PC-9 (cell line): ENCODE measurements around the gene TRIM71. TPM values are rescaled to one million over a fixed set of nuclear protein-coding genes. Genes with fewer than 3 reads are reported as not detected.

Source experiments
- BruUV-seq: library from RNA; stranded (reverse); fragments of 400-500 nt; replicated peaks from 2 replicates; lab custom pipeline; 2021; lab: Mats Ljungman, UMichigan
- CTCF ChIA-PET: fragments of 300-600 bp; sonication (Branson Sonifier 250); formaldehyde crosslinking; loops from one replicate; lab custom pipeline; 2022; ENCODE audit warnings: antibody characterized with exemption; lab: Charles Lee
- POLR2A ChIA-PET: fragments of 300-600 bp; sonication (Branson Sonifier 250); formaldehyde crosslinking; loops from one replicate; lab custom pipeline; 2022; ENCODE audit warnings: antibody characterized with exemption; ENCODE audit not compliant: unreplicated experiment; lab: Charles Lee
- DNase-seq, 2 experiments: peaks; one replicate each; pipeline versions ENCODE4 v3.0.0 to v3.0.0-alpha.2; 2015 to 2022; ENCODE audit warnings: mixed read lengths in 1 of 2
- H2AFZ ChIP-seq: fragments of 200-600 bp; sonication (generic); 2 replicates; pipeline ENCODE4 v1.8.1; 2017; ENCODE audit warnings: antibody characterized with exemption
- H3F3A ChIP-seq: fragments of 200-600 bp; sonication (generic); 2 replicates; pipeline ENCODE4 v1.8.1; 2017; ENCODE audit warnings: antibody characterized with exemption, mild to moderate bottlenecking, low read depth; ENCODE audit not compliant: insufficient read depth
- H3K27ac ChIP-seq: fragments of 200-600 bp; sonication (generic); 2 replicates; pipeline ENCODE4 v1.6.1; 2016; ENCODE audit warnings: mixed run types
- H3K27me3 ChIP-seq: fragments of 200-600 bp; sonication (generic); 2 replicates; pipeline ENCODE4 v1.6.1; 2016; ENCODE audit warnings: low read depth, mixed run types; ENCODE audit not compliant: insufficient read depth
- H3K36me3 ChIP-seq: fragments of 200-600 bp; sonication (generic); 2 replicates; pipeline ENCODE4 v1.6.1; 2016; ENCODE audit warnings: low read depth, mixed run types
- H3K4me1 ChIP-seq: fragments of 200-600 bp; sonication (generic); replicated peaks from 2 replicates; pipeline ENCODE4 v1.6.1; 2016; ENCODE audit warnings: mixed run types; ENCODE audit not compliant: insufficient read depth
- H3K4me2 ChIP-seq: fragments of 200-600 bp; sonication (generic); 2 replicates; pipeline ENCODE4 v1.6.1; 2017; ENCODE audit warnings: mixed run types
- H3K4me3 ChIP-seq: fragments of 200-600 bp; sonication (generic); 2 replicates; pipeline ENCODE4 v1.6.1; 2016; ENCODE audit warnings: mixed run types
- H3K79me2 ChIP-seq: fragments of 200-600 bp; sonication (generic); 2 replicates; pipeline ENCODE4 v1.6.1; 2017; ENCODE audit warnings: low read depth, mixed run types
- H3K9me2 ChIP-seq: fragments of 200-600 bp; sonication (generic); 2 replicates; pipeline ENCODE4 v1.8.1; 2017; ENCODE audit warnings: mild to moderate bottlenecking; ENCODE audit not compliant: insufficient read depth
- H3K9me3 ChIP-seq: fragments of 200-600 bp; sonication (generic); 2 replicates; pipeline ENCODE4 v1.8.1; 2016; ENCODE audit warnings: low read depth; ENCODE audit not compliant: insufficient read depth
- H4K20me1 ChIP-seq: fragments of 200-600 bp; sonication (generic); 2 replicates; pipeline ENCODE4 v1.8.1; 2017; ENCODE audit not compliant: insufficient read depth
- EZH2 ChIP-seq: fragments of 200-600 bp; sonication (generic); IDR thresholded peaks from 2 replicates; pipeline ENCODE4 v1.8.0; 2017; ENCODE audit warnings: antibody characterized with exemption, low read depth
- intact Hi-C: fragments of 100-400 bp; cut with micrococcal nuclease; formaldehyde crosslinking; loops from one replicate; pipeline ENCODE4 v1.10.0; 2022; ENCODE audit not compliant: unreplicated experiment
- total RNA-seq: library from RNA; stranded (reverse); gene quantifications from 2 replicates; pipeline ENCODE4 v1.2.3, GENCODE V29; 2021
- TF ChIP-seq, protein P1 (sequence below): fragments of 200-600 bp; sonication (generic); conservative IDR thresholded peaks from 2 replicates; pipeline ENCODE4 v1.6.1; 2017; ENCODE audit warnings: mixed run types, antibody characterized with exemption, mild to moderate bottlenecking, moderate library complexity

Gene TRIM71
- total RNA-seq, 1 experiment from 2014 or later: not detected

DNA sequence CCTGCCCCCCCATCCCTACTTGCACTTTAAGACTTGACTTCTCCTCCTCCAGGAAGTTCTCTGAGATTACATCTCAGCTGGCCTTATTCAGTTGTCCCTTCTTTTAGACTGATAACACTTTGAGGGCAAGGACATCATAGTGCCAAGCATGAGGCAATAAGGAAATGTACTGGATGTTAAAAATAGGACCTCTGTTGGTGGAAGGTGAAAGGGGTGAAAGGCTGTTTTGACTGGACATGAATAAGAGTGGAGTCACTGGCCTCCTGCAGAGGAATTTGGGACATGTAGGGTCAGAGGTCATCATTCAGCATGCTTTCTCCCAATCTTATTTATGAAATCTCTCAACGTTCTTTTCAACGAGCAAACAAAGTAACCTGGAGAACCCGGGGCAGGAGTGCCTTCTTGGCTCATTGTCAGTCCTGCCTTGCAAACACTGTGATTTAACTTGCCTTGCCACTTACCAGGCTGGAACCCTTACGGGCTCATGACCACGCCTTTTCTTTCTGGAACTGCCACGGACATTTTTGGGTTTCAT lies 38.6 kb downstream of the TRIM71 start:
- no peaks in the 10 kb centered on the region for H3K9me3 ChIP-seq
- no peaks in the 10 kb centered on the region for H3K27me3 ChIP-seq
- H3K79me2 ChIP-seq: no peaks in the 10 kb centered on the region
- peak overlapping the region; percentile 31 for H3K4me2 ChIP-seq
- H3K36me3 ChIP-seq: no peaks in the 10 kb centered on the region
- no peak overlapping the region for H2AFZ ChIP-seq
- intact Hi-C loops: no loop called here
- TF ChIP-seq, protein P1, sequence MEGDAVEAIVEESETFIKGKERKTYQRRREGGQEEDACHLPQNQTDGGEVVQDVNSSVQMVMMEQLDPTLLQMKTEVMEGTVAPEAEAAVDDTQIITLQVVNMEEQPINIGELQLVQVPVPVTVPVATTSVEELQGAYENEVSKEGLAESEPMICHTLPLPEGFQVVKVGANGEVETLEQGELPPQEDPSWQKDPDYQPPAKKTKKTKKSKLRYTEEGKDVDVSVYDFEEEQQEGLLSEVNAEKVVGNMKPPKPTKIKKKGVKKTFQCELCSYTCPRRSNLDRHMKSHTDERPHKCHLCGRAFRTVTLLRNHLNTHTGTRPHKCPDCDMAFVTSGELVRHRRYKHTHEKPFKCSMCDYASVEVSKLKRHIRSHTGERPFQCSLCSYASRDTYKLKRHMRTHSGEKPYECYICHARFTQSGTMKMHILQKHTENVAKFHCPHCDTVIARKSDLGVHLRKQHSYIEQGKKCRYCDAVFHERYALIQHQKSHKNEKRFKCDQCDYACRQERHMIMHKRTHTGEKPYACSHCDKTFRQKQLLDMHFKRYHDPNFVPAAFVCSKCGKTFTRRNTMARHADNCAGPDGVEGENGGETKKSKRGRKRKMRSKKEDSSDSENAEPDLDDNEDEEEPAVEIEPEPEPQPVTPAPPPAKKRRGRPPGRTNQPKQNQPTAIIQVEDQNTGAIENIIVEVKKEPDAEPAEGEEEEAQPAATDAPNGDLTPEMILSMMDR: no peak
- no peak for TF ChIP-seq EZH2
- peak in 1 of 2 experiments; percentile 63 for DNase-seq
- CTCF ChIA-PET: no interaction called here
- H3K27ac ChIP-seq: no peak overlapping the region
- BruUV-seq: no TSS peak
- H3K4me3 ChIP-seq: no peak overlapping the region
- peaks cover 18% of the 10 kb centered on the region for H3K4me1 ChIP-seq
- H4K20me1 ChIP-seq: no peaks in the 10 kb centered on the region
- POLR2A ChIA-PET: no interaction called here
- no peaks in the 10 kb centered on the region for H3F3A ChIP-seq
- H3K9me2 ChIP-seq: no peaks in the 10 kb centered on the region

DNA sequence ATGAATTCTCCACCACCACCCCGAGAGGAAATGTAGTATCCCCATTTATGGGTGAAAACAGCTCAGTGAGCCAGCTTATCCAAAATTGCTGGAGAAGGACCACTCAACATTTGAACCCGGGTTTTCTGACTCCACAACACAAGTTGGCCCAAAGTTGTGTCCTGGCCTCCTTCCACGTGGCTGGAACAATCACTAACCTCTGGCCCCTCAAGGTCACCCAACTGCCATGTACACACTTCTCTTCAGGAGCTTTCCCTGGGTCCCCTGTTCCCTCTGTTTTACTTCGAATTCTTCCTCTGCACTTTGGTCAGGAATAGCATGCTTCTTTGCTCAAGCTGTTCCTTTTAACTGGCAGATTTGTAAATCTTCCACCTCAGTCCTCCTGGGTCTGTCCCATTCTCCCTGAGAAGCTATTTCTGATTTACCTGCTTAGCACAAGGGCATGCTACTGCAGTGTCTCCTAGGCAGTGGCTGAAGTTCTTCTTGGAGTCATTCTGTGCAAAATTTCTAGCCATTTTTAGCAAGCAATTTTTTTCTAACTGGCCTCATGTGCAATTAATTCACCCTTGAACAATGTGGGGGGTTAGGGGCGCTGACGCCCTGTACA lies 39.2 kb downstream of the TRIM71 start:
- no peak overlapping the region for H3K27ac ChIP-seq
- CTCF ChIA-PET: no interaction called here
- POLR2A ChIA-PET: no interaction called here
- H3K9me3 ChIP-seq: no peaks in the 10 kb centered on the region
- no peaks in the 10 kb centered on the region for H3K79me2 ChIP-seq
- H2AFZ ChIP-seq: no peak overlapping the region
- no peak overlapping the region for H3K4me3 ChIP-seq
- peak overlapping the region; percentile 31 for H3K4me2 ChIP-seq
- TF ChIP-seq, protein P1: no peak
- TF ChIP-seq EZH2: no peak
- H3K4me1 ChIP-seq: peaks cover 13% of the 10 kb centered on the region
- no peaks in the 10 kb centered on the region for H3K9me2 ChIP-seq
- no TSS peak for BruUV-seq
- no peaks in the 10 kb centered on the region for H3K36me3 ChIP-seq
- intact Hi-C loops: no loop called here
- H3F3A ChIP-seq: no peaks in the 10 kb centered on the region
- DNase-seq: no peak
- no peaks in the 10 kb centered on the region for H4K20me1 ChIP-seq
- H3K27me3 ChIP-seq: no peaks in the 10 kb centered on the region

DNA sequence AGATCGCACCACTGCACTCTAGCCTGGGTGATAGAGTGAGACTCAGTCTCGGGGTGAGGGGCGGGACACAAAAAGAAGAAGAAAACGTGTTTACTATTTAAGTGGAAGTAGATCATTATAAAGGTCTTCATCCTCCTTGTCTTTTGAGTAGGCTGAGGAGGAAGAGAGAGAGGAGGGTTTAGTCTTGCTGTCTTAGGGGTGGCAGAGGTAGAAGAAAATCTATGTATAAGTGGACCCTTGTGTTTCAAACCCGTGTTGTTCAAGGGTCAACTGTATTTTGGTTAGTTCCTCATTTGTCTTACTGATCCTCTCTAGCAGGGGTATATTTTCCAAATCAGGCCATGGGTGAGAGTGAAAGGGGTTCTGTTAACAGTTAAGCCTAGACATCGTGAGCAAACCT lies 40.1 kb downstream of the TRIM71 start:
- Histone ChIP-seq H3K79me2 (no peaks in the 10 kb centered on the region), H3K9me2 (no peaks in the 10 kb centered on the region)

More for the DNA sequence above, 40.1 kb downstream of the TRIM71 start:
- ChIA-PET POLR2A (no interaction called here), CTCF (no interaction called here)
- Histone ChIP-seq H3K4me2 (no peak overlapping the region), H3K4me1 (peaks cover 10% of the 10 kb centered on the region), H3K27me3 (no peaks in the 10 kb centered on the region), H4K20me1 (no peaks in the 10 kb centered on the region), H3K9me3 (no peaks in the 10 kb centered on the region), H2AFZ (no peak overlapping the region), H3K4me3 (no peak overlapping the region), H3K36me3 (no peaks in the 10 kb centered on the region), H3K27ac (no peak overlapping the region), H3F3A (no peaks in the 10 kb centered on the region)
- TF ChIP-seq EZH2: no peak
- TF ChIP-seq, protein P1: no peak
- intact Hi-C loops: no loop called here
- no peak for DNase-seq
- no TSS peak for BruUV-seq
